Measurements from ENCODE around the gene KCNG4. TPM values are rescaled to one million over a fixed set of nuclear protein-coding genes. Genes with fewer than 3 reads are reported as not detected.

KCNG4 gene
- total and polyA plus RNA-seq, 4 donors = not detected

- WGBS = 89% methylated on average over 4 of the region's 4 CpGs
- DNase-seq (ENCODE audit: low spot score) = no peak
- Histone ChIP-seq H3K9ac (ENCODE audit: low read depth in 1 of 2, low read length in 2 of 2) (no peak overlapping the region), H3K9me3 (ENCODE audit: control insufficient read depth in 4 of 4, low read length in 3 of 4) (no peaks in the 10 kb centered on the region), H3K27me3 (ENCODE audit: control insufficient read depth in 4 of 4, insufficient read depth in 4 of 4, low read length in 3 of 4) (no peaks in the 10 kb centered on the region), H3K4me3 (ENCODE audit: low read depth in 1 of 3, low read length in 3 of 3) (no peak overlapping the region), H3K27ac (ENCODE audit: low read depth in 1 of 2, low read length in 2 of 2) (no peak overlapping the region), H3K36me3 (ENCODE audit: control insufficient read depth in 4 of 4, insufficient read depth in 3 of 4, low read depth in 1 of 4, low read length in 3 of 4) (no peaks in the 10 kb centered on the region), H3K4me1 (ENCODE audit: control insufficient read depth in 4 of 4, insufficient read depth in 4 of 4, low read length in 3 of 4) (peaks cover 0 to 4% (median 0%) of the 10 kb centered on the region in 4 donors)
- TF ChIP-seq FOXA2 (IDR thresholded peaks at IDR 0.05) = no peak
These were observed 27.6 kb upstream of the KCNG4 start for GRCh38 chr16:84267380-84267779.

GRCh38 chr16:84266451-84266850 is 26.6 kb upstream of the KCNG4 start:
- TF ChIP-seq SP1 (IDR thresholded peaks at IDR 0.05) (peak; percentile 92), HNF4G (IDR thresholded peaks at IDR 0.05) (peak; percentile 63), EGR1 (IDR thresholded peaks at IDR 0.05; ENCODE audit: low read depth in 2 of 2) (no peak), RXRA (IDR thresholded peaks at IDR 0.05) (peak in 1 of 2 donors; percentile 57), HNF4A (conservative IDR thresholded peaks at IDR 0.05) (peak; percentile 89 to 97), YY1 (IDR thresholded peaks at IDR 0.05) (peak; percentile 15), ATF3 (IDR thresholded peaks at IDR 0.05) (no peak)
- no peak overlapping the region for H3K27ac ChIP-seq (ENCODE audit: low read depth in 1 of 2, low read length in 2 of 2)
- peak; percentile 57 for DNase-seq (ENCODE audit: low spot score)
- H3K27me3 ChIP-seq (ENCODE audit: control insufficient read depth in 4 of 4, insufficient read depth in 4 of 4, low read length in 3 of 4) = no peaks in the 10 kb centered on the region
- H3K9ac ChIP-seq (ENCODE audit: low read depth in 1 of 2, low read length in 2 of 2) = no peak overlapping the region
- peaks cover 0 to 4% (median 0%) of the 10 kb centered on the region in 4 donors for H3K4me1 ChIP-seq (ENCODE audit: control insufficient read depth in 4 of 4, insufficient read depth in 4 of 4, low read length in 3 of 4)
- no peaks in the 10 kb centered on the region for H3K36me3 ChIP-seq (ENCODE audit: control insufficient read depth in 4 of 4, insufficient read depth in 3 of 4, low read depth in 1 of 4, low read length in 3 of 4)
- no peak overlapping the region for H3K4me3 ChIP-seq (ENCODE audit: low read depth in 1 of 3, low read length in 3 of 3)
- 15% methylated on average over 4 of the region's 4 CpGs for WGBS
- H3K9me3 ChIP-seq (ENCODE audit: control insufficient read depth in 4 of 4, low read length in 3 of 4) = no peaks in the 10 kb centered on the region

GRCh38 chr16:84262939-84263338 is 23.1 kb upstream of the KCNG4 start:
- WGBS = 78% methylated on average over 3 of the region's 3 CpGs
- H3K9ac ChIP-seq (ENCODE audit: low read depth in 1 of 2, low read length in 2 of 2) = no peak overlapping the region

GRCh38 chr16:84262031-84262430 is 22.2 kb upstream of the KCNG4 start:
- Histone ChIP-seq H3K4me3 (ENCODE audit: low read depth in 1 of 3, low read length in 3 of 3) (no peak overlapping the region), H3K27me3 (ENCODE audit: control insufficient read depth in 4 of 4, insufficient read depth in 4 of 4, low read length in 3 of 4) (peaks cover 0 to 2% (median 0%) of the 10 kb centered on the region in 4 donors), H3K4me1 (ENCODE audit: control insufficient read depth in 4 of 4, insufficient read depth in 4 of 4, low read length in 3 of 4) (peaks cover 0 to 4% (median 0%) of the 10 kb centered on the region in 4 donors), H3K36me3 (ENCODE audit: control insufficient read depth in 4 of 4, insufficient read depth in 3 of 4, low read depth in 1 of 4, low read length in 3 of 4) (no peaks in the 10 kb centered on the region), H3K9me3 (ENCODE audit: control insufficient read depth in 4 of 4, low read length in 3 of 4) (peaks cover 0 to 3% (median 0%) of the 10 kb centered on the region in 4 donors), H3K9ac (ENCODE audit: low read depth in 1 of 2, low read length in 2 of 2) (no peak overlapping the region), H3K27ac (ENCODE audit: low read depth in 1 of 2, low read length in 2 of 2) (no peak overlapping the region)
- 79% methylated on average over 4 of the region's 4 CpGs for WGBS
- DNase-seq (ENCODE audit: low spot score) = no peak
- no peak for TF ChIP-seq JUND (IDR thresholded peaks at IDR 0.05)
- no peak for TF ChIP-seq HNF4G (IDR thresholded peaks at IDR 0.05)
- no peak for TF ChIP-seq TAF1 (conservative IDR thresholded peaks at IDR 0.05)
- no peak for TF ChIP-seq YY1 (IDR thresholded peaks at IDR 0.05)
- no peak for TF ChIP-seq ATF3 (IDR thresholded peaks at IDR 0.05)
- TF ChIP-seq ZBTB33 (IDR thresholded peaks at IDR 0.05) = no peak
- no peak for TF ChIP-seq MAX (IDR thresholded peaks at IDR 0.05)
- TF ChIP-seq HNF4A (conservative IDR thresholded peaks at IDR 0.05) = no peak
- no peak for TF ChIP-seq FOXA1 (IDR thresholded peaks at IDR 0.05)
- TF ChIP-seq CTCF (IDR thresholded peaks at IDR 0.05; ENCODE audit: low read depth, low read length, missing input control) = no peak
- no peak for TF ChIP-seq EGR1 (IDR thresholded peaks at IDR 0.05; ENCODE audit: low read depth in 2 of 2)
- no peak for TF ChIP-seq FOXA2 (IDR thresholded peaks at IDR 0.05)
- no peak for TF ChIP-seq GABPA (IDR thresholded peaks at IDR 0.05 in 1 of 2, conservative IDR thresholded peaks at IDR 0.05 in 1 of 2)
- no peak for TF ChIP-seq SP1 (IDR thresholded peaks at IDR 0.05)

More at GRCh38 chr16:84262939-84263338, 23.1 kb upstream of the KCNG4 start:
- DNase-seq (ENCODE audit: low spot score) = no peak
- peaks cover 0 to 4% (median 0%) of the 10 kb centered on the region in 4 donors for H3K4me1 ChIP-seq (ENCODE audit: control insufficient read depth in 4 of 4, insufficient read depth in 4 of 4, low read length in 3 of 4)
- TF ChIP-seq HNF4A (conservative IDR thresholded peaks at IDR 0.05) (no peak), EGR1 (IDR thresholded peaks at IDR 0.05; ENCODE audit: low read depth in 2 of 2) (no peak), GABPA (IDR thresholded peaks at IDR 0.05 in 1 of 2, conservative IDR thresholded peaks at IDR 0.05 in 1 of 2) (no peak), RAD21 (IDR thresholded peaks at IDR 0.05) (no peak), MAX (IDR thresholded peaks at IDR 0.05) (no peak), ATF3 (IDR thresholded peaks at IDR 0.05) (no peak), NR2F2 (IDR thresholded peaks at IDR 0.05) (no peak)
- H3K36me3 ChIP-seq (ENCODE audit: control insufficient read depth in 4 of 4, insufficient read depth in 3 of 4, low read depth in 1 of 4, low read length in 3 of 4) = no peaks in the 10 kb centered on the region
- H3K9me3 ChIP-seq (ENCODE audit: control insufficient read depth in 4 of 4, low read length in 3 of 4) = peaks cover 0 to 3% (median 0%) of the 10 kb centered on the region in 4 donors
- no peak overlapping the region for H3K27ac ChIP-seq (ENCODE audit: low read depth in 1 of 2, low read length in 2 of 2)
- H3K4me3 ChIP-seq (ENCODE audit: low read depth in 1 of 3, low read length in 3 of 3) = no peak overlapping the region
- peaks cover 0 to 2% (median 0%) of the 10 kb centered on the region in 4 donors for H3K27me3 ChIP-seq (ENCODE audit: control insufficient read depth in 4 of 4, insufficient read depth in 4 of 4, low read length in 3 of 4)

All from liver (tissue), 9 donors.